HepG2 (cell line): ENCODE results near the gene TSPAN31. TPM values are rescaled to one million over a fixed set of nuclear protein-coding genes. Genes with fewer than 3 reads are reported as not detected.
A peak's percentile ranks its signal among the peaks of the same experiment; 100 is the strongest.

Experiments used
- CREM ChIP-seq, 2 experiments: sonication (generic) in 1 of 2; formaldehyde crosslinking in 1 of 2; IDR thresholded peaks; 2 replicates each; pipeline versions ENCODE4 v1.4.0 to v1.6.1; 2016 to 2020; ENCODE audit warnings: antibody characterized with exemption in 1 of 2, mild to moderate bottlenecking in 1 of 2, missing genetic modification reagents in 1 of 2
- ETV5 ChIP-seq: IDR thresholded peaks from 2 replicates; pipeline ENCODE4 v1.6.1; 2018; ENCODE audit warnings: missing biosample characterization, missing genetic modification reagents, inconsistent platforms, borderline replicate concordance
- NR2F2 ChIP-seq: IDR thresholded peaks from 2 replicates; pipeline ENCODE4 v1.6.1; 2012; ENCODE audit warnings: low read depth, inconsistent platforms, borderline replicate concordance
- PPARG ChIP-seq: conservative IDR thresholded peaks from 2 replicates; pipeline ENCODE4 v1.6.1; 2016; ENCODE audit warnings: missing biosample characterization, missing genetic modification reagents
- RXRA ChIP-seq: sonication (generic); formaldehyde crosslinking; IDR thresholded peaks from 2 replicates; pipeline ENCODE4 v1.5.1; 2020; ENCODE audit warnings: missing genetic modification reagents
- SPEN ChIP-seq: sonication (generic); formaldehyde crosslinking; IDR thresholded peaks from 2 replicates; pipeline ENCODE4 v1.5.1; 2020; ENCODE audit warnings: low read depth, mild to moderate bottlenecking, missing genetic modification reagents
- ZBTB7B ChIP-seq: sonication (generic); formaldehyde crosslinking; IDR thresholded peaks from 2 replicates; pipeline ENCODE4 v1.4.0; 2020; ENCODE audit warnings: missing genetic modification reagents
- ZFP1 ChIP-seq: IDR thresholded peaks from 2 replicates; pipeline ENCODE4 v1.6.1; 2016
- ZFYVE20 ChIP-seq: sonication (generic); formaldehyde crosslinking; IDR thresholded peaks from 2 replicates; pipeline ENCODE4 v1.8.0; 2023; ENCODE audit warnings: low read depth, mild to moderate bottlenecking, moderate library complexity, missing genetic modification reagents, borderline replicate concordance
- ZNF451 ChIP-seq: sonication (generic); formaldehyde crosslinking; IDR thresholded peaks from 2 replicates; pipeline ENCODE4 v1.5.0; 2020; ENCODE audit warnings: mild to moderate bottlenecking, missing genetic modification reagents
- ZNF616 ChIP-seq: sonication (generic); formaldehyde crosslinking; IDR thresholded peaks from 2 replicates; pipeline ENCODE4 v1.5.0; 2020; ENCODE audit warnings: low read depth, mild to moderate bottlenecking, missing genetic modification reagents
- ZNF7 ChIP-seq: IDR thresholded peaks from 2 replicates; pipeline ENCODE4 v1.6.1; 2016; ENCODE audit warnings: missing biosample characterization, missing genetic modification reagents
- ZNF720 ChIP-seq: sonication (generic); formaldehyde crosslinking; IDR thresholded peaks from 2 replicates; pipeline ENCODE4 v1.4.0; 2020; ENCODE audit warnings: missing genetic modification reagents
- ZSCAN29 ChIP-seq: sonication (generic); formaldehyde crosslinking; conservative IDR thresholded peaks from 2 replicates; pipeline ENCODE4 v1.4.0; 2020; ENCODE audit warnings: mild to moderate bottlenecking, missing genetic modification reagents
- polyA plus RNA-seq, 8 experiments: library from polyadenylated mRNA; depleted of rRNA in 3 of 8; stranded (reverse) in 7 of 8; unstranded in 1 of 8; fragments of >200 nt; fragmentation: Illumina TruSeq in 4 of 8; extraction: Trizol in 4 of 8; gene quantifications; 2 replicates each; pipeline versions ENCODE4 v1.2.1 to v1.2.3, GENCODE V29; 2011 to 2016; ENCODE audit warnings: low read depth in 4 of 8, missing spikeins in 1 of 8, mixed read lengths in 1 of 8; ENCODE audit not compliant: insufficient read depth in 1 of 8
- total RNA-seq, 5 experiments: library from RNA; depleted of rRNA; stranded (reverse); fragments of >200 nt; fragmentation: Illumina TruSeq; extraction: Trizol; gene quantifications; 2 replicates each; pipeline ENCODE4 v1.2.3, GENCODE V29; 2016; ENCODE audit warnings: low read depth in 1 of 5
- TF ChIP-seq, protein P1 (sequence below): sonication (generic); formaldehyde crosslinking; IDR thresholded peaks from 2 replicates; pipeline ENCODE4 v1.4.0; 2020; ENCODE audit warnings: missing genetic modification reagents
- TF ChIP-seq, protein P2 (sequence below), 2 experiments: sonication (generic) in 1 of 2; formaldehyde crosslinking in 1 of 2; IDR thresholded peaks; 2 replicates each; pipeline versions ENCODE4 v1.4.0 to v1.6.1; 2018 to 2020; ENCODE audit warnings: missing genetic modification reagents in 2 of 2, borderline replicate concordance in 1 of 2, low read depth in 1 of 2, mild to moderate bottlenecking in 1 of 2, missing biosample characterization in 1 of 2
- TF ChIP-seq, protein P3 (sequence below): sonication (generic); formaldehyde crosslinking; IDR thresholded peaks from 2 replicates; pipeline ENCODE4; 2020; ENCODE audit warnings: missing genetic modification reagents, mild to moderate bottlenecking, borderline replicate concordance

Gene TSPAN31
- total and polyA plus RNA-seq, 2 of the 13 experiments (the other 11 are each of a cell fraction or from before 2014, with no cell fraction given), result 10.4 to 24.6 TPM

DNA sequence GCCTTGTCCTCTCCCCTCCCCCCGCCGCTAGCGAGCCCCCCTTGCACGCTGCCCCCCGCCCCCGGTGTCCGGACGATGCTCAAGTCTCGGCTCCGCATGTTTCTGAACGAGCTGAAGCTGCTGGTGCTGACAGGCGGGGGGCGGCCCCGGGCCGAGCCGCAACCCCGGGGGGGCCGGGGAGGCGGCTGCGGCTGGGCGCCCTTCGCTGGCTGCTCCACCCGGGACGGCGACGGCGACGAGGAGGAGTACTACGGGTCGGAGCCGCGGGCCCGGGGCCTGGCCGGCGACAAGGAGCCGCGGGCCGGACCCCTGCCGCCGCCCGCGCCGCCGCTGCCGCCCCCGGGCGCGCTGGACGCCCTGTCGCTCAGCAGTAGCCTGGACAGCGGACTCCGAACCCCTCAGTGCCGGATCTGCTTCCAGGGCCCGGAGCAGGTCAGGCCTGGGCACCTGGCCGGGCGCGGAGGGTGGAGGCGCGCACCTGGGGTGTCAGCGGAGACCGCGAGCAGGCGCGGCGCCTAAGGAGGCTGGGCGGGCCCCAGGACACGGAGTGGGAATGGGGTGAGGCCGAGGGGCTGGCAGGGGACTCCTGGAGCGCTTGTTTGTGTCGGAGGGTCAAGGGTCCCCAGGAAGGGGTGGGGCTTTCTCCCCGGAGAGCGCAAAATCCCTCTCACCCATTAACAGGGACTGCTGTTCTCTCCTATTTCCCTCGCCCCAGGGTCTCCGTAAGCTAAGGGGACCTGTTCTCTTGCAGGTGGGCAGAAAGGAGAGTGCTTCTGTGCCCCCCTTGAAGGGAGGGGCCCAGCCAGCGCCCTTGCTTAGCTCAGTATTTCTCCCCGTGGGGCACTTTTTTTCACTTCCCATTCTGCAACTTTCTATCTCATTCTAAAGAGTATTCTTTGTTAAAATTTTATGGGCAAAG is 10.9 kb downstream of the TSPAN31 start (continued):
- TF ChIP-seq, protein P1, sequence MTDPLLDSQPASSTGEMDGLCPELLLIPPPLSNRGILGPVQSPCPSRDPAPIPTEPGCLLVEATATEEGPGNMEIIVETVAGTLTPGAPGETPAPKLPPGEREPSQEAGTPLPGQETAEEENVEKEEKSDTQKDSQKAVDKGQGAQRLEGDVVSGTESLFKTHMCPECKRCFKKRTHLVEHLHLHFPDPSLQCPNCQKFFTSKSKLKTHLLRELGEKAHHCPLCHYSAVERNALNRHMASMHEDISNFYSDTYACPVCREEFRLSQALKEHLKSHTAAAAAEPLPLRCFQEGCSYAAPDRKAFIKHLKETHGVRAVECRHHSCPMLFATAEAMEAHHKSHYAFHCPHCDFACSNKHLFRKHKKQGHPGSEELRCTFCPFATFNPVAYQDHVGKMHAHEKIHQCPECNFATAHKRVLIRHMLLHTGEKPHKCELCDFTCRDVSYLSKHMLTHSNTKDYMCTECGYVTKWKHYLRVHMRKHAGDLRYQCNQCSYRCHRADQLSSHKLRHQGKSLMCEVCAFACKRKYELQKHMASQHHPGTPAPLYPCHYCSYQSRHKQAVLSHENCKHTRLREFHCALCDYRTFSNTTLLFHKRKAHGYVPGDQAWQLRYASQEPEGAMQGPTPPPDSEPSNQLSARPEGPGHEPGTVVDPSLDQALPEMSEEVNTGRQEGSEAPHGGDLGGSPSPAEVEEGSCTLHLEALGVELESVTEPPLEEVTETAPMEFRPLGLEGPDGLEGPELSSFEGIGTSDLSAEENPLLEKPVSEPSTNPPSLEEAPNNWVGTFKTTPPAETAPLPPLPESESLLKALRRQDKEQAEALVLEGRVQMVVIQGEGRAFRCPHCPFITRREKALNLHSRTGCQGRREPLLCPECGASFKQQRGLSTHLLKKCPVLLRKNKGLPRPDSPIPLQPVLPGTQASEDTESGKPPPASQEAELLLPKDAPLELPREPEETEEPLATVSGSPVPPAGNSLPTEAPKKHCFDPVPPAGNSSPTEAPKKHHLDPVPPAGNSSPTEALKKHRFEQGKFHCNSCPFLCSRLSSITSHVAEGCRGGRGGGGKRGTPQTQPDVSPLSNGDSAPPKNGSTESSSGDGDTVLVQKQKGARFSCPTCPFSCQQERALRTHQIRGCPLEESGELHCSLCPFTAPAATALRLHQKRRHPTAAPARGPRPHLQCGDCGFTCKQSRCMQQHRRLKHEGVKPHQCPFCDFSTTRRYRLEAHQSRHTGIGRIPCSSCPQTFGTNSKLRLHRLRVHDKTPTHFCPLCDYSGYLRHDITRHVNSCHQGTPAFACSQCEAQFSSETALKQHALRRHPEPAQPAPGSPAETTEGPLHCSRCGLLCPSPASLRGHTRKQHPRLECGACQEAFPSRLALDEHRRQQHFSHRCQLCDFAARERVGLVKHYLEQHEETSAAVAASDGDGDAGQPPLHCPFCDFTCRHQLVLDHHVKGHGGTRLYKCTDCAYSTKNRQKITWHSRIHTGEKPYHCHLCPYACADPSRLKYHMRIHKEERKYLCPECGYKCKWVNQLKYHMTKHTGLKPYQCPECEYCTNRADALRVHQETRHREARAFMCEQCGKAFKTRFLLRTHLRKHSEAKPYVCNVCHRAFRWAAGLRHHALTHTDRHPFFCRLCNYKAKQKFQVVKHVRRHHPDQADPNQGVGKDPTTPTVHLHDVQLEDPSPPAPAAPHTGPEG (CRISPR knock-in tag), result peak; percentile 56; the same call in 1 of the 2 replicates
- TF ChIP-seq NR2F2 (peak; percentile 55; the same call in 1 of the 2 replicates), ZBTB7B (CRISPR knock-in tag) (peak; percentile 82), PPARG (CRISPR knock-in tag) (peak; percentile 65; the same call in 1 of the 2 replicates), ZNF7 (CRISPR knock-in tag) (no peak), CREM (IDR thresholded peaks at IDR 0.05) (no peak), CREM (CRISPR knock-in tag; IDR thresholded peaks at IDR 0.05) (no peak), SPEN (CRISPR knock-in tag) (peak; percentile 66; the same call in 1 of the 2 replicates), ZSCAN29 (CRISPR knock-in tag) (no peak), RXRA (CRISPR knock-in tag) (peak; percentile 45; the same call in 1 of the 2 replicates), ZFYVE20 (CRISPR knock-in tag) (no peak), ZNF720 (no peak), ZFP1 (CRISPR knock-in tag) (no peak), ZNF616 (CRISPR knock-in tag) (0 out of 2 replicates have a peak, but pooled peaks have one; percentile 29), ETV5 (peak; percentile 20; the same call in 1 of the 2 replicates), ZNF451 (CRISPR knock-in tag) (no peak)
- TF ChIP-seq, protein P2, sequence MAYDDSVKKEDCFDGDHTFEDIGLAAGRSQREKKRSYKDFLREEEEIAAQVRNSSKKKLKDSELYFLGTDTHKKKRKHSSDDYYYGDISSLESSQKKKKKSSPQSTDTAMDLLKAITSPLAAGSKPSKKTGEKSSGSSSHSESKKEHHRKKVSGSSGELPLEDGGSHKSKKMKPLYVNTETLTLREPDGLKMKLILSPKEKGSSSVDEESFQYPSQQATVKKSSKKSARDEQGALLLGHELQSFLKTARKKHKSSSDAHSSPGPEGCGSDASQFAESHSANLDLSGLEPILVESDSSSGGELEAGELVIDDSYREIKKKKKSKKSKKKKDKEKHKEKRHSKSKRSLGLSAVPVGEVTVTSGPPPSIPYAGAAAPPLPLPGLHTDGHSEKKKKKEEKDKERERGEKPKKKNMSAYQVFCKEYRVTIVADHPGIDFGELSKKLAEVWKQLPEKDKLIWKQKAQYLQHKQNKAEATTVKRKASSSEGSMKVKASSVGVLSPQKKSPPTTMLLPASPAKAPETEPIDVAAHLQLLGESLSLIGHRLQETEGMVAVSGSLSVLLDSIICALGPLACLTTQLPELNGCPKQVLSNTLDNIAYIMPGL (CRISPR knock-in tag; IDR thresholded peaks at IDR 0.05; ENCODE audit: borderline replicate concordance in 1 of 2, low read depth in 1 of 2), result peak; percentile 46 to 74; a peak in 2 of 4 replicates
- TF ChIP-seq, protein P3, sequence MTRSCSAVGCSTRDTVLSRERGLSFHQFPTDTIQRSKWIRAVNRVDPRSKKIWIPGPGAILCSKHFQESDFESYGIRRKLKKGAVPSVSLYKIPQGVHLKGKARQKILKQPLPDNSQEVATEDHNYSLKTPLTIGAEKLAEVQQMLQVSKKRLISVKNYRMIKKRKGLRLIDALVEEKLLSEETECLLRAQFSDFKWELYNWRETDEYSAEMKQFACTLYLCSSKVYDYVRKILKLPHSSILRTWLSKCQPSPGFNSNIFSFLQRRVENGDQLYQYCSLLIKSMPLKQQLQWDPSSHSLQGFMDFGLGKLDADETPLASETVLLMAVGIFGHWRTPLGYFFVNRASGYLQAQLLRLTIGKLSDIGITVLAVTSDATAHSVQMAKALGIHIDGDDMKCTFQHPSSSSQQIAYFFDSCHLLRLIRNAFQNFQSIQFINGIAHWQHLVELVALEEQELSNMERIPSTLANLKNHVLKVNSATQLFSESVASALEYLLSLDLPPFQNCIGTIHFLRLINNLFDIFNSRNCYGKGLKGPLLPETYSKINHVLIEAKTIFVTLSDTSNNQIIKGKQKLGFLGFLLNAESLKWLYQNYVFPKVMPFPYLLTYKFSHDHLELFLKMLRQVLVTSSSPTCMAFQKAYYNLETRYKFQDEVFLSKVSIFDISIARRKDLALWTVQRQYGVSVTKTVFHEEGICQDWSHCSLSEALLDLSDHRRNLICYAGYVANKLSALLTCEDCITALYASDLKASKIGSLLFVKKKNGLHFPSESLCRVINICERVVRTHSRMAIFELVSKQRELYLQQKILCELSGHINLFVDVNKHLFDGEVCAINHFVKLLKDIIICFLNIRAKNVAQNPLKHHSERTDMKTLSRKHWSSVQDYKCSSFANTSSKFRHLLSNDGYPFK (CRISPR knock-in tag), result peak; percentile 34; the same call in 1 of the 2 replicates
